ENCODE measurements around the gene CADPS2. TPM values are rescaled to one million over a fixed set of nuclear protein-coding genes. Genes with fewer than 3 reads are reported as not detected.

CADPS2 gene
- polyA plus RNA-seq, 1 donor (not counting 4 experiments of a cell fraction or from before 2014, with no cell fraction given) = 0.35 TPM

- no peaks in the 10 kb centered on the region for H3K4me1 ChIP-seq (ENCODE audit: control insufficient read depth, extremely low read depth, insufficient read depth, low read length)
Observed at GRCh38 chr7:122791959-122792545, 94.2 kb downstream of the CADPS2 start.

GRCh38 chr7:122790591-122790990, 95.7 kb downstream of the CADPS2 start:
- Histone ChIP-seq H3K36me3 (ENCODE audit: control insufficient read depth in 2 of 2, extremely low read depth in 1 of 2, insufficient read depth in 2 of 2, low read length in 2 of 2) (no peaks in the 10 kb centered on the region), H3K27me3 (ENCODE audit: control insufficient read depth, extremely low read depth, insufficient read depth, low read length) (no peaks in the 10 kb centered on the region), H3K79me2 (ENCODE audit: control insufficient read depth, insufficient read depth, low read length) (no peaks in the 10 kb centered on the region), H2AFZ (ENCODE audit: control insufficient read depth, low read length) (no peak overlapping the region), H3K4me3 (ENCODE audit: control insufficient read depth in 2 of 3, extremely low read depth in 1 of 3, insufficient read depth in 2 of 3, low read depth in 1 of 3, low read length in 3 of 3) (no peak overlapping the region), H3K27ac (ENCODE audit: control insufficient read depth, insufficient read depth, low read length) (no peak overlapping the region), H3K4me2 (ENCODE audit: control insufficient read depth, extremely low read depth, insufficient read depth, low read depth, low read length) (no peak overlapping the region), H4K20me1 (ENCODE audit: control insufficient read depth, extremely low read depth, insufficient read depth, low read length) (no peaks in the 10 kb centered on the region), H3K4me1 (ENCODE audit: control insufficient read depth, extremely low read depth, insufficient read depth, low read length) (no peaks in the 10 kb centered on the region), H3K9ac (ENCODE audit: control insufficient read depth, extremely low read depth, insufficient read depth, low read length) (no peak overlapping the region), H3K9me3 (ENCODE audit: control insufficient read depth, low read depth, low read length) (no peaks in the 10 kb centered on the region), H3K9me1 (ENCODE audit: control insufficient read depth, extremely low read depth, insufficient read depth, low read length) (no peaks in the 10 kb centered on the region)
- no peak for FAIRE-seq
- dilution Hi-C loops (cut with MboI; ENCODE audit: extremely low pct_ligation_motif_present, low sequenced_read_pairs) = no loop called here
- TF ChIP-seq EZH2 (IDR thresholded peaks at IDR 0.05; ENCODE audit: low read length) = no peak
- no peak for DNase-seq (ENCODE audit: low read depth, low spot score)

More at GRCh38 chr7:122791959-122792545, 94.2 kb downstream of the CADPS2 start:
- H3K79me2 ChIP-seq (ENCODE audit: control insufficient read depth, insufficient read depth, low read length) = no peaks in the 10 kb centered on the region
- H2AFZ ChIP-seq (ENCODE audit: control insufficient read depth, low read length) = no peak overlapping the region
- no peak overlapping the region for H3K27ac ChIP-seq (ENCODE audit: control insufficient read depth, insufficient read depth, low read length)
- no peak overlapping the region for H3K4me2 ChIP-seq (ENCODE audit: control insufficient read depth, extremely low read depth, insufficient read depth, low read depth, low read length)
- no peak for DNase-seq (ENCODE audit: low read depth, low spot score)
- no peaks in the 10 kb centered on the region for H3K36me3 ChIP-seq (ENCODE audit: control insufficient read depth in 2 of 2, extremely low read depth in 1 of 2, insufficient read depth in 2 of 2, low read length in 2 of 2)
- H3K27me3 ChIP-seq (ENCODE audit: control insufficient read depth, extremely low read depth, insufficient read depth, low read length) = no peaks in the 10 kb centered on the region
- no peak overlapping the region for H3K4me3 ChIP-seq (ENCODE audit: control insufficient read depth in 2 of 3, extremely low read depth in 1 of 3, insufficient read depth in 2 of 3, low read depth in 1 of 3, low read length in 3 of 3)
- no peaks in the 10 kb centered on the region for H3K9me1 ChIP-seq (ENCODE audit: control insufficient read depth, extremely low read depth, insufficient read depth, low read length)
- H3K9ac ChIP-seq (ENCODE audit: control insufficient read depth, extremely low read depth, insufficient read depth, low read length) = no peak overlapping the region
- no peak for FAIRE-seq
- no peaks in the 10 kb centered on the region for H3K9me3 ChIP-seq (ENCODE audit: control insufficient read depth, low read depth, low read length)
- dilution Hi-C loops (cut with MboI; ENCODE audit: extremely low pct_ligation_motif_present, low sequenced_read_pairs) = no loop called here
- TF ChIP-seq CTCF (optimal IDR thresholded peaks at IDR 0.05 in 1 of 3, IDR thresholded peaks at IDR 0.05 in 1 of 3, conservative IDR thresholded peaks at IDR 0.05 in 1 of 3; ENCODE audit: extremely low read depth in 1 of 3, insufficient read depth in 2 of 3, low read length in 3 of 3) (no peak), EZH2 (IDR thresholded peaks at IDR 0.05; ENCODE audit: low read length) (no peak)
- H4K20me1 ChIP-seq (ENCODE audit: control insufficient read depth, extremely low read depth, insufficient read depth, low read length) = no peaks in the 10 kb centered on the region

- no peak for DNase-seq (ENCODE audit: low read depth, low spot score)
- Histone ChIP-seq H3K4me1 (ENCODE audit: control insufficient read depth, extremely low read depth, insufficient read depth, low read length) (no peaks in the 10 kb centered on the region), H3K4me3 (ENCODE audit: control insufficient read depth in 2 of 3, extremely low read depth in 1 of 3, insufficient read depth in 2 of 3, low read depth in 1 of 3, low read length in 3 of 3) (no peak overlapping the region), H3K36me3 (ENCODE audit: control insufficient read depth in 2 of 2, extremely low read depth in 1 of 2, insufficient read depth in 2 of 2, low read length in 2 of 2) (no peaks in the 10 kb centered on the region), H4K20me1 (ENCODE audit: control insufficient read depth, extremely low read depth, insufficient read depth, low read length) (no peaks in the 10 kb centered on the region), H3K9me1 (ENCODE audit: control insufficient read depth, extremely low read depth, insufficient read depth, low read length) (no peaks in the 10 kb centered on the region), H3K9ac (ENCODE audit: control insufficient read depth, extremely low read depth, insufficient read depth, low read length) (no peak overlapping the region), H3K4me2 (ENCODE audit: control insufficient read depth, extremely low read depth, insufficient read depth, low read depth, low read length) (no peak overlapping the region), H2AFZ (ENCODE audit: control insufficient read depth, low read length) (no peak overlapping the region), H3K27me3 (ENCODE audit: control insufficient read depth, extremely low read depth, insufficient read depth, low read length) (no peaks in the 10 kb centered on the region), H3K79me2 (ENCODE audit: control insufficient read depth, insufficient read depth, low read length) (no peaks in the 10 kb centered on the region), H3K27ac (ENCODE audit: control insufficient read depth, insufficient read depth, low read length) (no peak overlapping the region), H3K9me3 (ENCODE audit: control insufficient read depth, low read depth, low read length) (no peaks in the 10 kb centered on the region)
- no peak for FAIRE-seq
- TF ChIP-seq CTCF (optimal IDR thresholded peaks at IDR 0.05 in 1 of 3, IDR thresholded peaks at IDR 0.05 in 1 of 3, conservative IDR thresholded peaks at IDR 0.05 in 1 of 3; ENCODE audit: extremely low read depth in 1 of 3, insufficient read depth in 2 of 3, low read length in 3 of 3) (no peak), EZH2 (IDR thresholded peaks at IDR 0.05; ENCODE audit: low read length) (no peak)
- dilution Hi-C loops (cut with MboI; ENCODE audit: extremely low pct_ligation_motif_present, low sequenced_read_pairs) = no loop called here
Observed at GRCh38 chr7:122790132-122790531, 96.1 kb downstream of the CADPS2 start.

Measured in keratinocyte (primary cell).